DOHH2 (cell line): ENCODE results near the gene MIF.
A peak's percentile ranks its signal among the peaks of the same experiment; 100 is the strongest.

Source experiments
- H3F3A ChIP-seq: fragments of 200-600 bp; sonication (generic), shearing (Covaris generic); 2 replicates; pipeline ENCODE4 v1.6.0; 2016; ENCODE audit warnings: antibody characterized with exemption, mild to moderate bottlenecking; ENCODE audit not compliant: control insufficient read depth, insufficient read depth
- H3K27ac ChIP-seq: fragments of 200-600 bp; sonication (generic); 2 replicates; pipeline ENCODE4 v1.5.1; 2014; ENCODE audit warnings: low read depth, mild to moderate bottlenecking, low read length, moderate library complexity
- H3K27me3 ChIP-seq: fragments of 200-600 bp; sonication (generic); 2 replicates; pipeline ENCODE4 v1.6.1; 2014; ENCODE audit warnings: mild to moderate bottlenecking, low read length, mixed read lengths; ENCODE audit not compliant: control insufficient read depth
- H3K36me3 ChIP-seq: fragments of 200-600 bp; sonication (generic); 2 replicates; pipeline ENCODE4 v1.6.1; 2014; ENCODE audit warnings: mild to moderate bottlenecking, low read length, moderate library complexity, mixed read lengths; ENCODE audit not compliant: control insufficient read depth
- H3K4me1 ChIP-seq: fragments of 200-600 bp; sonication (generic); 2 replicates; pipeline ENCODE4 v1.6.1; 2014; ENCODE audit warnings: mild to moderate bottlenecking, low read length, mixed read lengths; ENCODE audit not compliant: control insufficient read depth
- H3K4me2 ChIP-seq: fragments of 200-600 bp; sonication (generic); 2 replicates; pipeline ENCODE4 v1.6.0; 2014; ENCODE audit warnings: mild to moderate bottlenecking, low read length, moderate library complexity
- H3K4me3 ChIP-seq: fragments of 200-600 bp; sonication (generic); 2 replicates; pipeline ENCODE4 v1.5.1; 2014; ENCODE audit warnings: mild to moderate bottlenecking, low read length, mixed read lengths
- H3K79me2 ChIP-seq: fragments of 200-600 bp; sonication (generic); 2 replicates; pipeline ENCODE4 v1.6.1; 2014; ENCODE audit warnings: mild to moderate bottlenecking, low read length, mixed read lengths; ENCODE audit not compliant: control insufficient read depth
- H3K9me2 ChIP-seq: fragments of 200-600 bp; sonication (generic); replicated peaks from 2 replicates; pipeline ENCODE4 v1.6.1; 2014; ENCODE audit warnings: mild to moderate bottlenecking, low read length, mixed read lengths; ENCODE audit not compliant: control insufficient read depth
- H3K9me3 ChIP-seq: fragments of 200-600 bp; sonication (generic); 2 replicates; pipeline ENCODE4 v1.6.1; 2014; ENCODE audit warnings: antibody characterized with exemption, low read length, mixed read lengths; ENCODE audit not compliant: control insufficient read depth, insufficient read depth
- H4K20me1 ChIP-seq: fragments of 200-600 bp; sonication (generic); 2 replicates; pipeline ENCODE4 v1.6.0; 2014; ENCODE audit warnings: low read depth, mild to moderate bottlenecking, antibody characterized with exemption, low read length, moderate library complexity; ENCODE audit not compliant: control insufficient read depth, insufficient read depth
- EZH2phosphoT487 ChIP-seq: fragments of 200-600 bp; sonication (generic); IDR thresholded peaks from 2 replicates; pipeline ENCODE4 v1.6.1; 2017; ENCODE audit warnings: borderline replicate concordance, mild to moderate bottlenecking, antibody characterized with exemption, low read length, moderate library complexity, mixed read lengths
- TF ChIP-seq, protein P1 (sequence below): fragments of 200-600 bp; sonication (generic); IDR thresholded peaks from one replicate; pipeline ENCODE4 v1.5.1; 2014; ENCODE audit warnings: antibody characterized with exemption, mild to moderate bottlenecking, low read depth, low read length; ENCODE audit not compliant: poor library complexity, severe bottlenecking

The MIF gene

DNA sequence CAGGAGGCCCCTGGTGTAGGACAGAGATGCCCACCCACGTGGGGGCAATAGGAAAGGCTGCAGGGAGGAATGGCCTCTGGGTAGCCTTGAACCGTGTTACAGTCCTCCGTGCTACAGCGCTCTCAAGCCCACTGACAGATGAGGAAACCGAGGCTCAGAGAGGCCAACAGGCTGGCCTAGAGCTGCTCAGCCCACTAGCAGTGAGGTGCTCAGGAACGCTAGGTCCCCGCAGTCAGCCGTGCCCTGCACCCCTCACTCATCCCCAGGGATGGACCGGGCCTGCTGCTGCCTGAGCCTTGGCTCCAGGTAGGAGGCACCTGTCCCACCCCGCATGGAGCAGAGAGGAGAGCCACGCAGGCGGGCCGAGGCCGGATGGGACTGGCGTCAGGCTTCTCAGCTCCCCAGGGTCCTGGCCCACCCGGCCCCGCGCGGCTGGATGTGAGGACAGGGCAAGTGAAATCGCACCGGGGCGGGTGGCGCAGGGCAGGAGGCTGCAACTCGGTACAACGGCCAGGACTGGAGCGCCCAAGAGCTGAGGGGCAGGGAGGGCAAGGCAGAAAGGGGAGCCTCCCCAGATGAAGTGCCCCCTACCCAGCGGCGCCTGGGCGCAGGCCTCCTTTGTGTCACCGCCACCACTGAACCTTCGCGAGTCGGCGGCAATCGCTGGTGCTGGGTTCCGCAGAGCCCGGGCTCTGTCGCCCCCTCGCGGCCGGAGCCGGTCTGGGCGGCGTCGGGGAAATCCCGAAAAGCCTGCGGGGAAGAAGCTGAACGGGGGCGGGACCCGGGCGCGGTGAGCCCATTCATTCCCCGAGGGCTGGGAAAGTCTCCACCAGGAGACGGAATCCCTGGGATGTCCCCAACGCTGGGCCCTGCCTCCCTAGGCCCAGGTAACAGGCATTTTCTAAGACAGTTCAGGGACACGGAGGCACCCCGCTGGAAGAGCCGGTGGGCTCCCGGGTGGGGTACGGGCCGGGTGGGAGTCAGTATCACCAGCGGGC lies 44.9 kb upstream of the MIF start:
- no peaks in the 10 kb centered on the region for H3K79me2 ChIP-seq
- H4K20me1 ChIP-seq = no peaks in the 10 kb centered on the region
- no peak for TF ChIP-seq EZH2phosphoT487
- TF ChIP-seq, protein P1, sequence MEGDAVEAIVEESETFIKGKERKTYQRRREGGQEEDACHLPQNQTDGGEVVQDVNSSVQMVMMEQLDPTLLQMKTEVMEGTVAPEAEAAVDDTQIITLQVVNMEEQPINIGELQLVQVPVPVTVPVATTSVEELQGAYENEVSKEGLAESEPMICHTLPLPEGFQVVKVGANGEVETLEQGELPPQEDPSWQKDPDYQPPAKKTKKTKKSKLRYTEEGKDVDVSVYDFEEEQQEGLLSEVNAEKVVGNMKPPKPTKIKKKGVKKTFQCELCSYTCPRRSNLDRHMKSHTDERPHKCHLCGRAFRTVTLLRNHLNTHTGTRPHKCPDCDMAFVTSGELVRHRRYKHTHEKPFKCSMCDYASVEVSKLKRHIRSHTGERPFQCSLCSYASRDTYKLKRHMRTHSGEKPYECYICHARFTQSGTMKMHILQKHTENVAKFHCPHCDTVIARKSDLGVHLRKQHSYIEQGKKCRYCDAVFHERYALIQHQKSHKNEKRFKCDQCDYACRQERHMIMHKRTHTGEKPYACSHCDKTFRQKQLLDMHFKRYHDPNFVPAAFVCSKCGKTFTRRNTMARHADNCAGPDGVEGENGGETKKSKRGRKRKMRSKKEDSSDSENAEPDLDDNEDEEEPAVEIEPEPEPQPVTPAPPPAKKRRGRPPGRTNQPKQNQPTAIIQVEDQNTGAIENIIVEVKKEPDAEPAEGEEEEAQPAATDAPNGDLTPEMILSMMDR = peak; percentile 93
- H3K9me3 ChIP-seq = no peaks in the 10 kb centered on the region
- peak overlapping the region; percentile 69 for H3K4me2 ChIP-seq
- H3K4me1 ChIP-seq = peaks cover 74% of the 10 kb centered on the region
- H3K27me3 ChIP-seq = no peaks in the 10 kb centered on the region
- peaks cover 36% of the 10 kb centered on the region for H3F3A ChIP-seq
- no peaks in the 10 kb centered on the region for H3K9me2 ChIP-seq
- H3K27ac ChIP-seq = peak overlapping the region; percentile 90
- peak overlapping the region; percentile 53 for H3K4me3 ChIP-seq
- H3K36me3 ChIP-seq = no peaks in the 10 kb centered on the region

- peak overlapping the region; percentile 28 for H3K4me2 ChIP-seq
- no peak overlapping the region for H3K27ac ChIP-seq
- H3K4me3 ChIP-seq = no peak overlapping the region
- H3K79me2 ChIP-seq = no peaks in the 10 kb centered on the region
- H3K27me3 ChIP-seq = no peaks in the 10 kb centered on the region
- TF ChIP-seq EZH2phosphoT487 = no peak
- TF ChIP-seq, protein P1 = no peak
- H3K4me1 ChIP-seq = peaks cover 65% of the 10 kb centered on the region
- H3K36me3 ChIP-seq = no peaks in the 10 kb centered on the region
- H4K20me1 ChIP-seq = no peaks in the 10 kb centered on the region
- H3K9me2 ChIP-seq = no peaks in the 10 kb centered on the region
- H3K9me3 ChIP-seq = no peaks in the 10 kb centered on the region
- peaks cover 32% of the 10 kb centered on the region for H3F3A ChIP-seq
Measured at GRCh38 chr22:23850136-23850611, 44.0 kb upstream of the MIF start.

DNA sequence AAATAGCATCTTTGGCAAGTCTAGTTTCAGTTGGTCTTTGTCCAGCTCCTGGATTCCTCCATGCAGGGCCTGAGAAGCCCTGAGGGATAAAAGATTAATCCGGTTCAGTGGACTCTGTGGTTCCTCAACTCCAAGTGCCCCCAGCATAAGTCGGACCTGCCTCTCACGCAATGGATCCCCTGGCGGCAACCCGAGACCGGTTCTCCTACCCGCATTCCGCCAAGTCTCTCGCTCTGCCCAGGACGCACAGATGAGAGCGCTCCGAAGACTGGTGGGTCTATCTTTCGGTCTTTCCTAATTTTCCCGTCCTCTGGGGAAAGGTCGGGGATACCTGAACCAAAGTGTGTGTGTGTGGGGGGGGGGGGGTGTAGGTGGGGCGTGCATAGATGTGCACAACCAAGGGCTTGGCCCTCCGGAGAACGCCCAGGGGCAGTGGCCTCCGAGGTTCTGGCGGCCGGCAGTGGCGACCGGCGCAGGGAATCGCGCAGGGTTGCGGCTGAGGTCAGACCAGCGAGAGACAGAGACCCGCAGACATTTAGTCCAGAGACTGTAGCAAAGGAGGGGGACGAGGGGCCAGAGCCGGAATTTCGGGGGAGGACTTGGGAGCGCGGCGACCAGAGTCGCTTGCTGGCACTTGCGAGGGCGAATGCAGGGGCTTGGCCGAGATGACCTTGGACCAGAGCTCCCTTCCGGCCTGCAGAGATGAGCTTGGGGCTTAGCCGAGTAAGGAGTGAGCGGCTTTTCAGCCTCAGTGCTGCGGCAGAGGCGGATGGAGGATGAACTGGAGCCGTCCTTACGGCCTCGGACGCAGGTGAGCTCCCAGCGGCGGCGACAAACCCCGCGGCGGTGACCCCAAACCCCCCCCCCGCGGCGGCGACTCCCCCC lies 37.2 kb upstream of the MIF start:
- Histone ChIP-seq H3K27ac (peak overlapping the region; percentile 82), H3F3A (peaks cover 6% of the 10 kb centered on the region; the same call in 1 of the 2 replicates), H3K9me3 (no peaks in the 10 kb centered on the region), H3K36me3 (no peaks in the 10 kb centered on the region), H3K4me2 (peak overlapping the region; percentile 72), H3K27me3 (no peaks in the 10 kb centered on the region), H3K79me2 (peaks cover 14% of the 10 kb centered on the region), H3K4me3 (peak overlapping the region; percentile 81), H4K20me1 (no peaks in the 10 kb centered on the region), H3K9me2 (no peaks in the 10 kb centered on the region), H3K4me1 (peaks cover 28% of the 10 kb centered on the region)
- TF ChIP-seq, protein P1 = no peak
- no peak for TF ChIP-seq EZH2phosphoT487
